ENCODE measurements around the gene MTMR3.

The MTMR3 gene

DNA sequence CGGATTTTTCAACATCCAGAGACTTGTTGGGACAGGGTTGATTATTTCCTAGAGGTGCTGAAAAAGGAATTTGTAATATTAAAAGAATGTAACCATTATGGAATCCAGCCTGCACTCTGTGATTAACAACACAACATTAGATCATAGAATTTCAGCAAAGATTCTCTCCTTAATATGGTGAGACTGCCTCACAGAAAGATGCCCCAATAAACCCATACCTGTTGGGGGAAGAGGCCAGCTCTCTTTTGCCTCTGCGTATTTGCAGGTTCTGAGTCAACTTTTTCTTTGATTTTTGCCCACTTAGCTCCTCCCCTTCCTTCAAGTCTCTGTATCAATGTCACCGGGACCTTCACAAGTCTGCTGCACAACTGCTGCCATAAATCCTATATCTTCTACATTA is 12.4 kb upstream of the MTMR3 start:
- DNase-seq (ENCODE audit: low spot score), result no peak

- no peak for DNase-seq (ENCODE audit: low spot score)
Measured at GRCh38 chr22:29871684-29872083, 11.3 kb upstream of the MTMR3 start.

DNA sequence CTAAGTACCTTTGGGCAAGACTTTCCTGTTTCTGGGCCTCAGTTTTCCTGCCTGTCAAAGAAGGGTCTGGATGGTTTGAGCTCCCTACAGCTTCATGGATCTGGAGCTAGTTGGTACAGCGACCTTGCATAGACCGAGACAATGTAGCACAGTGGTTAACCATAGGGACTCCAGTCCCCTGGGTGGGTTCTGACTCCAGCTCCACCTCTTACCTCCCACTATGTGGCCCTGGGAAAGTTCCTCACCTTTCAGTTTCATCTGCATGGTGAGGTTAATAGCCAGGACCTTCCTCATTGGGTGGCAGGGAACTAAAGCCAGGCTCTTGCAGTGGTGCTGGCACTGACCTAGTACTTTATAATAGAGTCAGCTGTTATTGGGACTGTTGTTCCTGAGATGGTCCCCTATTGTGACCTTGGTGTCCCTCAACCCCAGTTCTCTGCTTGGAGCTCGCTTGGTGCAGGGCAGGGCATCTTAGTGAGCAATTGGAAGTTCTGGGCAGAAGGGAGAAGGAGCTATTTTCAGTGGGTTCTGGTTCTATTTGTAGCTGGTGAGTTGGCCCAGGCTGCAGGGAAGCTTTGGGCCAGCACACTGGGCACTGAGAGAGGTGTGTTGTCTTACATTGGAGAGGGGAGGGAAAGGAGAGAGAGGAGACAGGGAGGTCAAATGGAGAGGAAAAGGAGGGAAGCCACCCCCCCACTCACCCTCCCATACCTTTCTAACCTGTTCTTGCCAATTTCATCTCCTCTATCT is 10.7 kb upstream of the MTMR3 start:
- DNase-seq (ENCODE audit: low spot score), result no peak

- no peak for DNase-seq (ENCODE audit: low spot score)
Measured at GRCh38 chr22:29872989-29873388, 10.0 kb upstream of the MTMR3 start.

DNA sequence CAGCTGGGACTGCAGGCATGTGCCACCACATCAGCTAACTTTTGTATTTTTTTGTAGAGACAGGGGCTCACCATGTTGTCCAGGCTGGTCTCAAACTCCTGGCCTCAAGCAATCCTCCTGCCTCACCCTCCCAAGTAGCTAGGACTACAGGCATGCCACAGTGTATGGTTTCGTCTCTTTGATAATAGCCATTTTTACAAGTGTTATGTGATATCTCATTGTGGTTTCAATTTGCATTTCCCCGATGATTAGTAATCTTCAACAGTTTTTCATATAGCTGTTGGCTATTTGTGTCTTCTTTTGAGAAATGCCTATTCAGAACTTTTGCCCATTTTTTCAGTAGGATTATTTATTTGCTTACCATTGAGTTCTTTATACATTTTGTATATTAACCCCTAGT is 9.0 kb upstream of the MTMR3 start:
- DNase-seq (ENCODE audit: low spot score), result no peak

DNA sequence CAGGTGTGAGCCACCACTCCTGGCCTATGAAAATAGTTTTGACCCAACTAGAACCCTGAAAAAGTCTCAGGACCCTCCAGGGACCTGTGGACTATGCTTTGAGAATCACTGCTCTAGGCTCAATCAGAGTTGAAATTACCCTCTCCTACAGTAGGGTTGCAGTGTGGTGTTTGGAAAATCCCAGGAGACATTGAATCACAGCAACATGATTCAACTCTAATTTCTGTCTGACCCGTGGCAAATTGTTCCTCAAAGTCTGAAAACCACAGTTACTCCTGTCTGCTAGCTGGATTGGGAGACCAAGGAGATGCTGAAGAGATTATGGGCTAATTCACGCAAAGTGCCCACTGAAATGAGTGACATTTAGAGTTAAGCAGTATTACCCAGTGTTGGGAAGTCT is 5.4 kb upstream of the MTMR3 start:
- no peak for DNase-seq (ENCODE audit: low spot score)

- DNase-seq (ENCODE audit: low spot score), result no peak
Measured at GRCh38 chr22:29879753-29880152, 3.2 kb upstream of the MTMR3 start.

- no peak for DNase-seq (ENCODE audit: low spot score)
Measured at GRCh38 chr22:29882716-29883044, 294 bp upstream of the MTMR3 start.

GRCh38 chr22:29883775-29884097 is 762 bp downstream of the MTMR3 start:
- no peak for DNase-seq (ENCODE audit: low spot score)

DNA sequence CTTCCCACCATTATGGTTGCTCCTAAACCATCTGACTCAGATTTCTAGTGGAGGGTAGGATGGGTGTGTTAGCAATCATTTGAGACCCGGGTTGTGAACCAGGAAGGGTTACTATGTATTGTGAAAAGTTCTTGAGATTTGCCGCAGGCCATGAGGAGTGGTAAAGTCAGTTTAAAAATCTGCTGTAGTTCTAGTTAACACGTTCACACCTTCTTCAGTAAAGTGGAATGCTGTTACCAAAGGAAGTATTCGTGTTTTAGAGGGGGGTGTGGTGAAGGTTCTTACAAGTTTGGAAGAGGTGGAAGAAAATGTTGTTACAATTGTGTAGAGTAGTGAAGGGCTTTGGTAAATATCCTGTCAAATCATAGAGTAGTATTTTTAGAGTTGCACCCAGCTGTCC is 2.6 kb downstream of the MTMR3 start:
- no peak for DNase-seq (ENCODE audit: low spot score)

DNA sequence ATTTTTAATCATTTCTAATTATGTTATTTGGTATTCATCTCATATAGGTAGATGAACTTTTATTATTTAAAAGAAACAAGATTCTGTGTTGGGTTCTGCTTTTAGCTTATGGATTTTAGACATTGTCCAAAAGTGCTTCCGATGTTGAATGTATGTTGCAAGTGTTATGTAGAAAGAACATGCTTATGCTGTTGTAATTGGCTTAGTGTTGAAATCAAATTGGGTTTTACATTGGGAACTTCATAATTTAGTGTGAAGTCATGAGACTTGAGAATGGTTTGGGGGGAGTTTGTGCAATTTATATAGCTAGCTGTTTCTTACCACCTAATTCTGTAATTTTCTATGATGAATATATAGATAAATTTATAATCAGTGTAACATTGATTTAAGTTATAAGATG is 3.6 kb downstream of the MTMR3 start:
- no peak for DNase-seq (ENCODE audit: low spot score)

DNA sequence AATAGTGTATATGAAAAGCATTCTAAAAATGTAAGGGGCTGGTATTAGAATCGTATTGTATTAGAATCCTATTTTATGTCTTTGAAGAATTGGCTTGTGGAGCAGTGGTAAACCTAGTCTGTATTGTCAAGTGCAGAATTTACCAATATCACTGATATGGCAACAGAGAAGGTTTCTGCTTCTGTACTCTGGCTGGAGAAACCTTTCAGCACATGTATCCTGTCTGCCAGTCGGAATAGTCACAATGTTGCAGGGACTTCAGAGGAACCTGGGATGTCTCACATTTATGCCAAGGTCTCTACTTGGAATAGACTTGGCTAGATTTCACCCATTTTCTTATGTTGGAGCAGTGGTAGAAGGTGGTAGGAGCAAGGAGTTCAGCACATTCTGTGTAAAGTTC is 4.4 kb downstream of the MTMR3 start:
- no peak for DNase-seq (ENCODE audit: low spot score)

DNA sequence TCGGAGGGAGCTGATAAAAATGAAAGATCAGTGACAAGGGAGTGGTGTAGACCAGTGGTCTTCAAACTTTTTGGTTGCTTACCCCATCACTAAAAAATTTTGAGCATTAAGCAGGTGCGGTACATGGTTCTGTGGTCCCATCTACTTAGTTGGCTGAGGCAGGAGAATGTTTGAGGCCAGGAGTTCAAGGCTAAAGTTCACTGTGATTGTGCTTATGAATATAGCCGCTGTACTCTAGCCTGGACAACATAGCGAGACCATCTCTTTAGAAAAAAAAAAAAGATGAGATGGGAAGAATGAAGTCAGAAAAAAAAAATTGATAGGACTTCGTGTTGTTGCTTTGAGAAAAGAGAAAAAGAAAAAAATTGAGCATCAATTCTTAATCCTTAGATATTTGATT is 7.8 kb downstream of the MTMR3 start:
- DNase-seq (ENCODE audit: low spot score), result no peak

DNA sequence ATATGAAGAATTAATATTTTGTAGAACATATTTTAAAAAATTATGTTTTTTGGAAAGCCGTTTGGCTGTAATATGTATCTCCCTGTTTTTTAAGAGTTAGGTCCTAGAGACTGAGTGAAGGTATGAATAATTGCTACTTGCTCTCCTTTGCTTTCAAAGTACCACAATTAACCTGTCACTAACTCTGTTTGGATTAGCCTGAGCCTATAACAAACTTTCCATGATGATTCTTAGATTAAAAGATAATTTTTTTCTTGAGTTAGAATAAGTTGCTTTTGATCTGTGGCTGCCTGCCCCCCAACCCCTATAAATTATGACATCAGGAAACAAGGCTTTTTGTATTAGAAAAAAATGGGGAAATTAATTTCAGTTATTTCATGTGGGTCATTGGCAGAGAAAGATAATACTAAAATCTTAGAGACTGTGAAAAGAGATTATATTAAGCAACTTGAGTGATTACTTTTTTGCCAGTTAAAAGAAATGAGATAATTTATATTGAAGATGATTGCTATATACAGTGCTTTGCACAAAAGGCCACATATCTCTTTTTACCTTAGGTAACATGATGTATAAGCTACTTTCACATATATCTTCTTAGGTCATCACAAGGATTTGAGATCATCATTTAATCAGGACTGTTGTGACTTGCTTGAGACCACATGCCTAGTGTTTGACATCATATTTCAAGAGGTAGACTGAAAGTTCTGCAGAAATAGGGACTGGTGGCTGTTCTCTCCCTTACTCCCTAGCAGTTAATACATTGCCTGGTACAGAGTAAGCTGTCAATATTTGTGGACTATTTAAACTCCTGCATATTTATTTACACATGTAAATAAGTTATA is 9.6 kb downstream of the MTMR3 start:
- no peak for DNase-seq (ENCODE audit: low spot score)

DNA sequence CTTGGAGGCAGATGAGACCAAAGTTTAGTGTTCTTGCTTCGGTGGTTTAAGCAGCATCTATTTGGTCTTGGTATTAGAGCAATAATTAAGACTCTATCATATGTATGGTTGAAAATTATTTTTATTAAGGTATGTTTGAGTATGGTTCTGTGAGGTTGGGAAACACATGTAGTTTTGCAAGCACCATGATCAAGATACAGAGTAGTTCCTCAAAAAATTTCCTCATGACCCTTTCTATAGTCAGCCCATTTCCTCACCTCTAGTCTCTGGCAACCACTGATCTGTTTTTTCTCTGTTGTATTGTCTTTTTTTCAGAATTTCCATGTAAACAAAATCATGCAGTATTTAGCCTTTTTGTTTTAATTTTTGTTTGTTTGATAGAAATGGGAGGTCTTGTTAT is 18.4 kb downstream of the MTMR3 start:
- no peak for DNase-seq (ENCODE audit: low spot score)

GRCh38 chr22:29903371-29903770 is 20.4 kb downstream of the MTMR3 start:
- DNase-seq (ENCODE audit: low spot score), result no peak

GRCh38 chr22:29904020-29904419 is 21.0 kb downstream of the MTMR3 start:
- no peak for DNase-seq (ENCODE audit: low spot score)

DNA sequence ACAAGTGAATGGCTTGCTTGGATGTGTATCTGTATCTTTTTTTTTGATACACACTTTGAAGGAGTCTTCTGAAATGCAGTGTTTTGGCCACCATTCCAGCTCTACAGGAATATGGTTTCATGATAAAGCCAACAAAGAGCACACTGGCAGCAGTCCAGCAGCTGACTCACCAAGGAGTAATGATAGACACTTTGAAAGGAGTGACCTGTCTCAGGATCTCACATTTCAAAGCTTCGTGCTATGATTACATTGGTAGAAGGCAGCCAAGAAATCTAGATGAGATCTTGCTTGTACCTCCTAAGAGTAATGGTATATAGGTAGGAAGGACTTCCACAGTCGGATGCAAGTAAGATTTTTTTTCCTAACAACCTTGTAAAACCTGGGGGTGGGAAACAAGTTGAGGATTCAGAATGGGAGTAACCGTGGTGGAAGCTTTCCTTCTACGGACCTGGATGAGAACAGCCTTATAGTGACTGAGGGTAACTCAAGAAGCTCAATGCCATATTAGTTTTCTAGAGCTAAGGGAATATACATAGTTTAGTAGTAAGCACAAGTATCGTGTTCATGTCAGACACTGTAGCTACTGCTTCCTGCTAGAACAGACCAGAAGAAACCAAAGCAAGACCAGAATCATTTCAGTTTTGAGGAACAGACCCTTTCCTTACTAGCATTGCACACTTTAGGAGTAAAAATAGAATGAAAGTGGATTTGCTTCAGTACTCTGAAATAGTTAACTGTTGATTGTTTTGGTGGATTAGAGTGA is 25.0 kb downstream of the MTMR3 start:
- DNase-seq (ENCODE audit: low spot score), result peak; percentile 26

- DNase-seq (ENCODE audit: low spot score), result no peak
Measured at GRCh38 chr22:29912141-29912540, 29.2 kb downstream of the MTMR3 start.

DNA sequence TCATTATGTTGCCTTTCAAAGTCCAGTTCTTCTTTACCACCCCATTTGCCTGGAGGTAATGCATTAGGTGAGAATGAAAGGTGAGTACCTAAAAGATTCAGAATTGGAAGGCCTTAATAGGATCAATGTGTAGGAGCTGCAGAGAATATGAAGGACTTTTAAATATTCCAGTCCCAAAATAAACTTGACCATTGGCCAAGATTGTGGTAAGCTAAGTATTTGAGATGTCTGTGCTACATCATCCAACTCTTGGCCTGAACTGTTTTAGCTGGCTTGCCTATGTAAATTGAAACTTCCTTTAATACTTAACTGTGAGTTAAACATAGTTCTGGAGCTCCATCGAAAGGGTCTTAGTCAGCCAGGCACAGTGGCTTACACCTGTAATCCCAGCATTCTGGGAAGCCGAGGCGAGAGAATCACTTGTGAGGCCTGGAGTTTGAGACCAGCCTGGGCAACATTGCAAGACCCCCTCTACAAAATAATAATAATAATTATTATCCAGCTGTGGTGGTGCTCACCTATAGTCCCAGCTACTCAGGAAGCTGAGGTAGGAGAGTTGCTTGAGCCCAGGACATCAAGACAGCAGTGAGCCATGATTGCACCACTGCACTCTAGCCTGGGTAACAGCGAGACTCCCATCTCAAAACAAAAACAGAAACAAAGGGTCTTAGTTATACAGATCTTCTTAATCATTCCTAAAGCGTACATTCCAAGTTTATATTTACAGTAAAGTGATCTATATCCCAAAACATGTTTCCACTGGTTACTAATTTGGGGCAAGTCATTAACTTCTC is 29.8 kb downstream of the MTMR3 start:
- DNase-seq (ENCODE audit: low spot score), result no peak

DNA sequence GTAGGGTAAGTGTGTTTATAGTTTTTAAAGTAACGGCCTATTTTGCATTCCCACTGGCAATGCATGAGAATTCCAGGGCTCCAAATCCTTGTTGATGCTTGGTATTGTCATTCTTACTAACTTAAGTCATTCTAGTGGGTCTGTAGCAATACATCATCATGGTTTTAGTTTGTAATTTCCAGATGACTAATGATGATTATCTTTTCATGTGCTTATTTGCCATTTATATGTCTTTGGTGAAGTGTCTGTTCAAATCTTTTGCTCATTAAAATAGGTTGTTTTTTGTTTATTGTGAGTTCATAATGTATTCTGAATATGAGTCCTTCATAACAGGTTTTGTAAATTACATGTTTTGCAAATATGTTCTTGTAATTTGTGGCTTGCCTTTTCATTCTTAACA is 31.2 kb downstream of the MTMR3 start:
- DNase-seq (ENCODE audit: low spot score), result no peak

- no peak for DNase-seq (ENCODE audit: low spot score)
Measured at GRCh38 chr22:29914991-29915533, 32.1 kb downstream of the MTMR3 start.

Data from HuH-7 (cell line).